ENCODE data around the gene FARSA. TPM values are rescaled to one million over a fixed set of nuclear protein-coding genes. Genes with fewer than 3 reads are reported as not detected.

The FARSA gene
- total and polyA plus RNA-seq, 2 donors (not counting 3 experiments of a cell fraction or from before 2014, with no cell fraction given): 51.8 to 77.4 TPM

GRCh38 chr19:12954612-12954962 lies 21.1 kb upstream of the FARSA start:
- H3K9me3 ChIP-seq (replicated peaks; ENCODE audit: control insufficient read depth, insufficient read depth, low read length): no peaks in the 10 kb centered on the region
- no peaks in the 10 kb centered on the region for H4K20me1 ChIP-seq (replicated peaks; ENCODE audit: control insufficient read depth, extremely low read depth, insufficient read depth, low read length)
- peaks cover 43% of the 10 kb centered on the region for H3K79me2 ChIP-seq (ENCODE audit: control insufficient read depth, insufficient read depth, low read length)
- BruUV-seq (replicated peaks): no TSS peak
- dilution Hi-C loops (cut with MboI; ENCODE audit: extremely low pct_ligation_motif_present, low sequenced_read_pairs): no loop called here
- ChIA-PET CTCF (interaction anchor here (1.1 to 3.6 kb wide), 2 partner anchors 9 to 11 kb away, joined by 3 to 15 read pairs; no protein-coding TSS in a partner anchor), POLR2A (interaction anchor here (1.2 kb wide), 1 partner anchor 8 kb away, joined by 5 read pairs; no protein-coding TSS in a partner anchor)
- no peak for DNase-seq (ENCODE audit: low read depth, low spot score)
- no peaks in the 10 kb centered on the region for H3K27me3 ChIP-seq (ENCODE audit: control insufficient read depth in 2 of 2, insufficient read depth in 2 of 2, low read length in 2 of 2)
- H3K4me3 ChIP-seq (replicated peaks in 1 of 3; ENCODE audit: insufficient read depth in 1 of 3, low read depth in 1 of 3, low read length in 3 of 3): no peak overlapping the region
- intact Hi-C loops (cut with micrococcal nuclease): no loop called here
- TF ChIP-seq EZH2 (IDR thresholded peaks at IDR 0.05; ENCODE audit: borderline replicate concordance, low read depth, low read length, severe bottlenecking) (no peak), JUN (IDR thresholded peaks at IDR 0.05; ENCODE audit: borderline replicate concordance, insufficient read depth, insufficient read length, low read depth) (no peak), MAX (IDR thresholded peaks at IDR 0.05; ENCODE audit: insufficient read depth, insufficient read length) (no peak), GATA2 (IDR thresholded peaks at IDR 0.05; ENCODE audit: insufficient read depth, insufficient read length, low read depth, low read length) (no peak), CTCF (IDR thresholded peaks at IDR 0.05; ENCODE audit: extremely low read depth in 1 of 2, insufficient read depth in 1 of 2, low read depth in 1 of 2, low read length in 2 of 2) (no peak), POLR2AphosphoS5 (IDR thresholded peaks at IDR 0.05; ENCODE audit: insufficient read depth, low read depth, low read length) (no peak), MYC (IDR thresholded peaks at IDR 0.05; ENCODE audit: low read depth, low read length) (no peak), POLR2A (IDR thresholded peaks at IDR 0.05; ENCODE audit: low read depth, low read length) (no peak), FOS (IDR thresholded peaks at IDR 0.05; ENCODE audit: borderline replicate concordance, insufficient read depth, low read length) (no peak)
- no peaks in the 10 kb centered on the region for H3K9me1 ChIP-seq (replicated peaks; ENCODE audit: control insufficient read depth, extremely low read depth, insufficient read depth, low read length)
- no peak overlapping the region for H3K4me2 ChIP-seq (ENCODE audit: insufficient read depth, low read length)
- H2AFZ ChIP-seq (ENCODE audit: low read depth, low read length): no peak overlapping the region
- no peak overlapping the region for H3K9ac ChIP-seq (replicated peaks; ENCODE audit: extremely low read depth, insufficient read depth, low read length)
- FAIRE-seq: no peak
- peaks cover 38% of the 10 kb centered on the region for H3K4me1 ChIP-seq (ENCODE audit: control insufficient read depth, extremely low read depth, insufficient read depth, low read length)
- H3K27ac ChIP-seq (ENCODE audit: insufficient read depth, low read depth, low read length): no peak overlapping the region
- H3K36me3 ChIP-seq (ENCODE audit: control insufficient read depth in 2 of 2, extremely low read depth in 1 of 2, insufficient read depth in 2 of 2, low read length in 2 of 2): peaks cover 11 to 17% of the 10 kb centered on the region in 2 experiments

All from endothelial cell of umbilical vein (primary cell).